HepG2 (cell line): ENCODE measurements around the gene COASY. TPM values are rescaled to one million over a fixed set of nuclear protein-coding genes. Genes with fewer than 3 reads are reported as not detected.
A peak's percentile ranks its signal among the peaks of the same experiment; 100 is the strongest.

Source experiments
- ATF7 ChIP-seq, 2 experiments: fragments of 450-650 bp in 1 of 2; sonication (generic) in 1 of 2; formaldehyde crosslinking in 1 of 2; IDR thresholded peaks; 2 replicates each; pipeline versions ENCODE4 v1.4.0 to v1.6.1; 2016 to 2020; ENCODE audit warnings: antibody characterized with exemption in 1 of 2, mild to moderate bottlenecking in 1 of 2, missing genetic modification reagents in 1 of 2
- BORCS8-MEF2B ChIP-seq: sonication (generic); formaldehyde crosslinking; IDR thresholded peaks from 2 replicates; pipeline ENCODE4 v1.8.0; 2022; ENCODE audit warnings: mild to moderate bottlenecking, missing genetic modification reagents
- HNRNPL ChIP-seq: fragments of 200-400 bp; formaldehyde crosslinking; IDR thresholded peaks from 2 replicates; pipeline ENCODE4 v1.6.1; 2017; ENCODE audit warnings: mild to moderate bottlenecking, low read depth, low read length
- IKZF4 ChIP-seq: sonication (generic); formaldehyde crosslinking; IDR thresholded peaks from 2 replicates; pipeline ENCODE4 v1.5.1; 2020; ENCODE audit warnings: borderline replicate concordance, mild to moderate bottlenecking, low read depth, missing genetic modification reagents; ENCODE audit errors: not compliant biosample characterization
- MATR3 ChIP-seq: sonication (generic); formaldehyde crosslinking; IDR thresholded peaks from 2 replicates; pipeline ENCODE4 v1.4.0; 2020; ENCODE audit warnings: missing genetic modification reagents
- MIER2 ChIP-seq: IDR thresholded peaks from 2 replicates; pipeline ENCODE4 v1.6.1; 2016; ENCODE audit warnings: missing biosample characterization, missing genetic modification reagents
- POGK ChIP-seq: sonication (generic); formaldehyde crosslinking; conservative IDR thresholded peaks from 2 replicates; pipeline ENCODE4 v1.8.0; 2022; ENCODE audit warnings: mild to moderate bottlenecking, moderate library complexity, missing genetic modification reagents
- RORA ChIP-seq: sonication (generic); formaldehyde crosslinking; IDR thresholded peaks from 2 replicates; pipeline ENCODE4 v1.5.0; 2020; ENCODE audit warnings: mild to moderate bottlenecking, missing genetic modification reagents, moderate library complexity
- TOE1 ChIP-seq: sonication (generic); formaldehyde crosslinking; IDR thresholded peaks from 2 replicates; pipeline ENCODE4 v1.4.0; 2020; ENCODE audit warnings: mild to moderate bottlenecking, missing genetic modification reagents
- TOPORS ChIP-seq: sonication (generic); formaldehyde crosslinking; IDR thresholded peaks from 2 replicates; pipeline ENCODE4 v1.8.0; 2023; ENCODE audit warnings: mild to moderate bottlenecking, missing genetic modification reagents
- ZBTB2 ChIP-seq: sonication (generic); formaldehyde crosslinking; IDR thresholded peaks from 2 replicates; pipeline ENCODE4 v1.8.0; 2022; ENCODE audit warnings: low read depth, missing genetic modification reagents
- ZNF432 ChIP-seq: sonication (generic); formaldehyde crosslinking; IDR thresholded peaks from 2 replicates; pipeline ENCODE4 v1.5.0; 2020; ENCODE audit warnings: missing genetic modification reagents, mild to moderate bottlenecking, borderline replicate concordance
- ZNF501 ChIP-seq: sonication (generic); formaldehyde crosslinking; IDR thresholded peaks from 2 replicates; pipeline ENCODE4 v1.5.1; 2020; ENCODE audit warnings: mild to moderate bottlenecking, moderate library complexity, missing genetic modification reagents
- ZNF800 ChIP-seq: sonication (generic); formaldehyde crosslinking; IDR thresholded peaks from 2 replicates; pipeline ENCODE4 v1.4.0; 2020; ENCODE audit warnings: missing genetic modification reagents
- polyA plus RNA-seq, 8 experiments: library from polyadenylated mRNA; depleted of rRNA in 3 of 8; stranded (reverse) in 7 of 8; unstranded in 1 of 8; fragments of >200 nt; fragmentation: Illumina TruSeq in 4 of 8; extraction: Trizol in 4 of 8; gene quantifications; 2 replicates each; pipeline versions ENCODE4 v1.2.1 to v1.2.3, GENCODE V29; 2011 to 2016; ENCODE audit warnings: low read depth in 4 of 8, missing spikeins in 1 of 8, mixed read lengths in 1 of 8; ENCODE audit not compliant: insufficient read depth in 1 of 8
- total RNA-seq, 5 experiments: library from RNA; depleted of rRNA; stranded (reverse); fragments of >200 nt; fragmentation: Illumina TruSeq; extraction: Trizol; gene quantifications; 2 replicates each; pipeline ENCODE4 v1.2.3, GENCODE V29; 2016; ENCODE audit warnings: low read depth in 1 of 5
- TF ChIP-seq, protein P1 (sequence below): sonication (generic); formaldehyde crosslinking; IDR thresholded peaks from 2 replicates; pipeline ENCODE4 v1.4.0; 2020; ENCODE audit warnings: mild to moderate bottlenecking, missing genetic modification reagents, borderline replicate concordance
- TF ChIP-seq, protein P2 (sequence below): sonication (generic); formaldehyde crosslinking; IDR thresholded peaks from 2 replicates; pipeline ENCODE4 v1.8.0; 2022; ENCODE audit warnings: mild to moderate bottlenecking, missing genetic modification reagents, borderline replicate concordance

COASY gene
- total and polyA plus RNA-seq, 2 of the 13 experiments (the other 11 are each of a cell fraction or from before 2014, with no cell fraction given): 90.7 to 125 TPM

DNA sequence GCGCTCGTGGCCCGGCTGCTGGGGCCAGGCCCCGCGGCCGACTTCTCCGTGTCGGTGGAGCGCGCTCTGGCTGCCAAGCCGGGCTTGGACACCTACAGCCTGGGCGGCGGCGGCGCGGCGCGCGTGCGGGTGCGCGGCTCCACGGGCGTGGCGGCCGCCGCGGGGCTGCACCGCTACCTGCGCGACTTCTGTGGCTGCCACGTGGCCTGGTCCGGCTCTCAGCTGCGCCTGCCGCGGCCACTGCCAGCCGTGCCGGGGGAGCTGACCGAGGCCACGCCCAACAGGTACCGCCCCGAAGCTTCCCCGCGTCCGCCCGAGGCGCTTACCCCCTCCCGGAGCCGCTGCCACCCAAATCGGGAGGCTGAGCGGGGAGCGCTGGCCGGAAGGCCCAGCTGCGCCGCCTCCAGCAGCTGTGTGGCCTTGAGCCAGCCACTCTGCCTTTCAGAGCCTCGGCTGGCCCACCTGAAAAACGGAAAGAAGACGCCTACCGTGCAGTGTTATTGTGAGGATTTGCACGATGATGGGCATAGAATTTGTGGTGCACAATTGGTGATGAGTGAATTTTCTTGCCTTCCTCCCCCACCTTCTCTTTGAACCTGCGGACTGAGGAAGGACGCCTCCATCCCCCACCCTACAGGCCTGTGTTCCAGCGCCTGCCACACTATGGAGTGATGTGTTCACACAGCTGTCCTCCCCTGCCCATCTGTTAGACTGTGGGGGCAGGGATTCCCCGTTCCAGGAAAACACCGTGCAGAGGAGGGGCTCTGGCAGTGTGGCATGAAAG, 25.4 kb upstream of the COASY start (continued):
- TF ChIP-seq ZBTB2: peak; percentile 81
- TF ChIP-seq ZNF800 (CRISPR knock-in tag): no peak
- TF ChIP-seq ATF7 (IDR thresholded peaks at IDR 0.05): no peak
- no peak for TF ChIP-seq ATF7 (CRISPR knock-in tag; IDR thresholded peaks at IDR 0.05)
- TF ChIP-seq MATR3: no peak
- TF ChIP-seq POGK: peak; percentile 59; the same call in 1 of the 2 replicates
- TF ChIP-seq RORA (CRISPR knock-in tag): no peak
- TF ChIP-seq MIER2 (CRISPR knock-in tag): peak; percentile 66; the same call in 1 of the 2 replicates
- peak; percentile 78 for TF ChIP-seq ZNF501 (CRISPR knock-in tag)
- TF ChIP-seq ZNF432 (CRISPR knock-in tag): no peak
- TF ChIP-seq, protein P1, sequence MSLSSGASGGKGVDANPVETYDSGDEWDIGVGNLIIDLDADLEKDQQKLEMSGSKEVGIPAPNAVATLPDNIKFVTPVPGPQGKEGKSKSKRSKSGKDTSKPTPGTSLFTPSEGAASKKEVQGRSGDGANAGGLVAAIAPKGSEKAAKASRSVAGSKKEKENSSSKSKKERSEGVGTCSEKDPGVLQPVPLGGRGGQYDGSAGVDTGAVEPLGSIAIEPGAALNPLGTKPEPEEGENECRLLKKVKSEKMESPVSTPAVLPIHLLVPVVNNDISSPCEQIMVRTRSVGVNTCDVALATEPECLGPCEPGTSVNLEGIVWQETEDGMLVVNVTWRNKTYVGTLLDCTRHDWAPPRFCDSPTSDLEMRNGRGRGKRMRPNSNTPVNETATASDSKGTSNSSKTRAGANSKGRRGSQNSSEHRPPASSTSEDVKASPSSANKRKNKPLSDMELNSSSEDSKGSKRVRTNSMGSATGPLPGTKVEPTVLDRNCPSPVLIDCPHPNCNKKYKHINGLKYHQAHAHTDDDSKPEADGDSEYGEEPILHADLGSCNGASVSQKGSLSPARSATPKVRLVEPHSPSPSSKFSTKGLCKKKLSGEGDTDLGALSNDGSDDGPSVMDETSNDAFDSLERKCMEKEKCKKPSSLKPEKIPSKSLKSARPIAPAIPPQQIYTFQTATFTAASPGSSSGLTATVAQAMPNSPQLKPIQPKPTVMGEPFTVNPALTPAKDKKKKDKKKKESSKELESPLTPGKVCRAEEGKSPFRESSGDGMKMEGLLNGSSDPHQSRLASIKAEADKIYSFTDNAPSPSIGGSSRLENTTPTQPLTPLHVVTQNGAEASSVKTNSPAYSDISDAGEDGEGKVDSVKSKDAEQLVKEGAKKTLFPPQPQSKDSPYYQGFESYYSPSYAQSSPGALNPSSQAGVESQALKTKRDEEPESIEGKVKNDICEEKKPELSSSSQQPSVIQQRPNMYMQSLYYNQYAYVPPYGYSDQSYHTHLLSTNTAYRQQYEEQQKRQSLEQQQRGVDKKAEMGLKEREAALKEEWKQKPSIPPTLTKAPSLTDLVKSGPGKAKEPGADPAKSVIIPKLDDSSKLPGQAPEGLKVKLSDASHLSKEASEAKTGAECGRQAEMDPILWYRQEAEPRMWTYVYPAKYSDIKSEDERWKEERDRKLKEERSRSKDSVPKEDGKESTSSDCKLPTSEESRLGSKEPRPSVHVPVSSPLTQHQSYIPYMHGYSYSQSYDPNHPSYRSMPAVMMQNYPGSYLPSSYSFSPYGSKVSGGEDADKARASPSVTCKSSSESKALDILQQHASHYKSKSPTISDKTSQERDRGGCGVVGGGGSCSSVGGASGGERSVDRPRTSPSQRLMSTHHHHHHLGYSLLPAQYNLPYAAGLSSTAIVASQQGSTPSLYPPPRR (CRISPR knock-in tag): peak; percentile 55; the same call in 1 of the 2 replicates
- TF ChIP-seq, protein P2, sequence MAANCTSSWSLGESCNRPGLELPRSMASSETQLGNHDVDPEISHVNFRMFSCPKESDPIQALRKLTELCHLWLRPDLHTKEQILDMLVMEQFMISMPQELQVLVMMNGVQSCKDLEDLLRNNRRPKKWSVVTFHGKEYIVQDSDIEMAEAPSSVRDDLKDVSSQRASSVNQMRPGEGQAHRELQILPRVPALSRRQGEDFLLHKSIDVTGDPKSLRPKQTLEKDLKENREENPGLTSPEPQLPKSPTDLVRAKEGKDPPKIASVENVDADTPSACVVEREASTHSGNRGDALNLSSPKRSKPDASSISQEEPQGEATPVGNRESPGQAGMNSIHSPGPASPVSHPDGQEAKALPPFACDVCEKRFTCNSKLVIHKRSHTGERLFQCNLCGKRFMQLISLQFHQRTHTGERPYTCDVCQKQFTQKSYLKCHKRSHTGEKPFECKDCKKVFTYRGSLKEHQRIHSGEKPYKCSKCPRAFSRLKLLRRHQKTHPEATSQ: peak; percentile 83
- peak; percentile 17; the same call in 1 of the 2 replicates for TF ChIP-seq HNRNPL
- TF ChIP-seq TOE1 (CRISPR knock-in tag): no peak
- TF ChIP-seq IKZF4 (CRISPR knock-in tag): peak; percentile 29
- peak; percentile 77 for TF ChIP-seq BORCS8-MEF2B (CRISPR knock-in tag)
- peak; percentile 84 for TF ChIP-seq TOPORS (CRISPR knock-in tag)
